Activated CD4-positive, CD25-positive, alpha-beta regulatory T cell treated with anti-CD3 and anti-CD28 coated beads, Interleukin-2, amount 50 U/mL, for 16 hours (primary cell): ENCODE results near the gene MCC.

ENCODE experiments used
- DNase-seq: peaks from one replicate; pipeline ENCODE4 v3.0.0-alpha.2; 2020; ENCODE audit warnings: low read depth, low spot score

The MCC gene

GRCh38 chr5:113271745-113272454, 216.4 kb downstream of the MCC start:
- no peak for DNase-seq

DNA sequence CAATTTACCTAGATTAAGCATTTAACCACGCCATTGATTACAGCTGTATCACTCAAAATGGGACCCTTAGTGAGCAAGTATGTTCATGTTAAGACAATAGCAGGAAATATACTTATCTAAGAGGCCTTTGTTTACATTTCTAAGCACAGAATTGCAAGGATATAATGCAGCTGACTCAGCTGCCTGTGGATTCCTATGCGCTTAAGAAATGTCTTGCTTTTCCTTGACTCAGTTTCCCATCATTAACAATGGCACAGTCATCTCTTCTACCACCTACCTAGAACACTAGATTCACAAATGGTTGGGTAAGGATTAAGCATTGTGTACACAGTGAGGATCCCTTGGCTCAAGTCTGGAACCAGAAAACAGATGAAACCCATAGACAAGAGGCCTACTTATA, 217.2 kb downstream of the MCC start:
- no peak for DNase-seq

DNA sequence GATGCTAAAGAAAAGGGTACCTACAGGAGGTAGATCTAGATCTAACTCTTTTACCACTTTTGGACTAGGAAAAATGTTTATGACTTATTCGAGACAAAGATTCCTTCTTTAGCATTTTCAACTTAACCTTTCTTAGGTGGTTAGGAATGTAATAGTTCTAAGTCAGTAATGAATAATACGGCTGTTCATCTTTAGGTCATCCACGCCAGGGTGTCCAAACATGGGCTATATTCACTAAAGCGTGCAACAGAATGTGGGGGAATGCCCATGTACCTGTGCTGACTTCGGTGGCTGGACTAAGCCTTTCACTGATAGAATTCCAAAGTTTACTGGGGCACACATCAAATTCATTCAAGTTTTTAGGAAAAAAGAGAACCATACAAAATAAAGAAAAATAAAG, 218.2 kb downstream of the MCC start:
- DNase-seq = no peak

DNA sequence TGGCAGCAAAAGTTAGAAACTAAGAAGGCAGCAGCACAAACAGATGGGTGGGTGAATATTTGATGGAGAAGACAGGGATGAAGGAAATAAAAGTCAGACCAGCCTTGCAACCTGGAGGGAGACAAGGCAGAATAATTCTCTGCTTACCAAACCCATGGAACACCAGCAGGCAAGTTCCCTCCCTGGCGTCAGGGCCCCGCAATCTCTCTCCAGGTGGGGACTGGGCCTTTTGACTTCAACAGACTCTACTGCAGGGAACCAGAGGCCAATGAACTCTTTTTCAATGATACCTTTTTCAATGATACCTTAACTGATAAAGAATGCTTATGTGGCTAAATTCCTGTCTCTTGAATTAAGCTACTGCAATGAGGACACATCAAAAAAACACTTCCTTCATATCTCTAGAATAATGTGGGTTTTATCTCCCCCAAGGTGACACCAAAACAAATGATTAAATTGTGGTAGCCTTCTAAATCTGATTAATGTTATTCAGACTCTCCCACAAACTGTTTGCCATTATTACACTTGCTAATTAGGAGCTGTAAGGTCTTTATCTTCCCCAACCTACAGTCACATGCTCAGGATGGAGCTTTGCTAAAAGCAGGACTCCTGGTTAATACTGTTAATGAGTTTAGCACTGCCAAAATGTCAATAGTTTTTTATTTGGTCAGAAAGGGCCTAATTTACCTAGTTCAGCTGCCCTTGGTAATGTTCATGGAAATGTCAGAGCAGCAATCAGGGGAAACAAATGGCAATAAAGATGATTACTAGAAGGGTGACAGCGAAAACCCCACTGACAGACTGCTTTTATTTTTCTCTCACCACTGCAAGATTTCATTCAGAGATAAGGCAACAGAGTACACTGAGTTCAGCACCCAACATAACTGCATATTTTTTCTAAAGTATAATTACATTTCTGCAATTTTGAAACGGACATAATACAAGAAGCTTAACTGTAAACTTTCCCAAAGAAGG, 218.9 kb downstream of the MCC start:
- DNase-seq = no peak

DNA sequence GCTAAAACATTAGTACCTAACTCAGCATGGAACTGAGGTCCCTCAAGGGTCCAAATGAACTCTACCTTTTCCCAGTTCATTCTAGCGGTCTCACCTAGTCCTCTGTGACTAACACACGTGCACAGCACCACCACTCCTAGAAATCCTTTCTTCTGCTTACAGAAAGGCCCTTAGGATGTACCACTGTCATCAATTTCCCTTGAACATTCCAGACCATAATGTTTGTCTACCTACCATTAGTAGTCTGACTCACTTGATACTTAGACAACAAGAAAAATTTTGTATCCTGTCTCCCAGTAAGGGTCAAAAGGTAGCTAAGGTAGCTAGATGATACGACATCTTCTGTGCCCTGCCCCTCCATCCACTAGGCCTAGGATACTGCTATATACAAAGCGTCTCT, 220.0 kb downstream of the MCC start:
- no peak for DNase-seq

GRCh38 chr5:113267361-113267900, 220.8 kb downstream of the MCC start:
- DNase-seq = no peak

- no peak for DNase-seq
Observed at GRCh38 chr5:113266913-113267227, 221.4 kb downstream of the MCC start.

DNA sequence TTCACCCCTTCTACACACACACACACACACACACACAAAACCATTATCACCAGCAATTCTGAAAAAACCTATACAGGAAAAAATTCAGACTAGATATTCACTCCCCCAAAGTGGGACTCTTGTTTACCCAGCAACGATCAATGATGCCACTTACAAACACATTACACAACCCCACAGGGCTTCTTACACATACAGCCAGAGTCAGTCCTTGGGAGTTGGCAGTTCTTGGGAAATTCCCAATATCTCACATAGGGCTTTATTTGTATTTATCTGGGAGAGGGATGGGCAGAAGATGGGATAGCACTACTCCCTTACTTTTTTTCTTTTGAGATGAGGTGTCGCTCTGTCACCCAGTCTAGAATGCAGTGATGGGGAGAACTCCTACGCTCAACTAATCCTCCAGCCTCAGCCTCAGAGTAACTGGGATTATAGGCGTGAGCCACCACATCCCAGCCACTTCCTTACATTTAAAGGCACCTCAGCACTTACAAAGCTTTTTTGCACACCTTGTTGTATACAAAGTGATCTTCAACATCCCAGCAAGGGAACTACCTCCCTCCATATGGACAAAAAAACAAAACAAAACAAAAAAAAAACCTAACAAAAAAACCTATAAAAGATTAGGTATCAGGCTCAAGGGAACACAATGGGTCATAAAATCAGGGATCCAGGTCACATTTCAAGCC, 221.9 kb downstream of the MCC start:
- no peak for DNase-seq

DNA sequence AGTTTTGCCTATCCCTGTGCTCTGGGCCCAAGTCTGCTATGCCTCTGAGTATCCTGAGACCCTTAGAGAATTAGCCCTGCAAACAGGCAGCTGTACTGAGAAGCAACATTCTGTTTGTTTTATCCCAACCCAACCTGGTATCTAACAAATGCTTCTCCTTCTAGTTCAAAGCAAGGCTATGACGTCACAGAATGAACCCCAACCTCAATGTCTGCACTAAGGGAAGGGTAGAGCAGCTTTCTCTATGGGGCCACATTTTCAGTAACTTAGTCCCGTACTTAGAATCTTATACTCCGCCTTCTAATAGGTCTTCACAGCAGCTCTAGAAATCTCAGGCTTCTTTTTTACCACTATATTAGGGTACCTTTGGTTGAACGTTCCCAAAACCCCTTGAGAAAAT, 223.1 kb downstream of the MCC start:
- no peak for DNase-seq

DNA sequence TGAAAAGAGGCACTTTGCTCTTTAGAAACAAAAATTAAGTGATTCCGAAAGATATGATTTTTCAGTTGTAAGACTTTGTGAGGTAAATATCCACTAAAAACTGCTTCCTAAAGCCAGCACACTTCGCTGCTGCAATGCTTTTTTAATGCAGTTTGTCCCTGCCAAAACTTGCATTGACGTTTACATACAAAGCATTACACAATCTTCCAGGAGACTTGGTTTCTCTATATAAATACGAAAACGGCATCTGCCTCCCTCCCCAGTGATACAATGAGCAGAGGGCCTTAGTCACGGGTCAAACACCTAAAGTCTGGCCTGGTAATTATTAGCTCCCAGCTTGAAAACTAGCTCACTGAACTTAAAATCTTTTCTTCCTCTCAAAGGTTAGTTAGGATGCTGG, 224.2 kb downstream of the MCC start:
- no peak for DNase-seq

DNA sequence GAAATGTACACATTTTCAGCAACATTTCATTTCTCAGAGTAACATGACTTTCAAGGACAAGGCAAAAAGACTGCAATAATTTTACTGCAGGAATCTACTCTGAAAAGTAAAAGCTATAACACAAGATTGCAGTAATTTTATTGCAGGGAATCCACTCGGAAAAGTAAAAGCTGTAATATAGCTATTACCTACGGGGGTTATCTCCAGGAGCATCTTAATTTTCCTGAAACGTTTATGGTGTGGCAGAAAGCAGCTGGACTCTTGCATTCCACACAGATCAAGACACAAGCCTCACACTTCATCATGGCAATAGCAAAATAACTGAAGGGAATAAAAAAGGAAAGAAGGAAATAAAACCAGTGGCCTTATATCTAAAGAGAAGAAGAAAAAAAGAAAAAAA, 224.7 kb downstream of the MCC start:
- no peak for DNase-seq

- DNase-seq = no peak
Observed at GRCh38 chr5:113262674-113263073, 225.6 kb downstream of the MCC start.

DNA sequence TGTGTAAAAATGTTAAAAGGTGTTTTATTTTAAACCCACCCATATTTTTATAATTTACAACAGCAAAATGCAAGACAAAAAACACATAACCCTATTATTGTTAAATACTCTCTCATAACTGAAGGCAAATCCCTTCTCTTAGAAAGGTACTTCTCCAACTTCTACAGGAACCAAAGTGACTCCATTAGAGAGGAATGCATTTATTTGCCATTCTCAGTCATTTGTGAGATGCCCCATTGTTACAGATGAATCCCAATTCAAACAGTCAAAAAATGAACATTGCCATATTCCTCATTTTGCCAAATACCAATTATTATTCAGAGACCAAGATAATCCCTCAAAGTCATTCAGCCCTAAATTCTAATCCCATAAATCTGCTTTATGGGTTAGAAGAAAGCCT, 229.2 kb downstream of the MCC start:
- DNase-seq = no peak

DNA sequence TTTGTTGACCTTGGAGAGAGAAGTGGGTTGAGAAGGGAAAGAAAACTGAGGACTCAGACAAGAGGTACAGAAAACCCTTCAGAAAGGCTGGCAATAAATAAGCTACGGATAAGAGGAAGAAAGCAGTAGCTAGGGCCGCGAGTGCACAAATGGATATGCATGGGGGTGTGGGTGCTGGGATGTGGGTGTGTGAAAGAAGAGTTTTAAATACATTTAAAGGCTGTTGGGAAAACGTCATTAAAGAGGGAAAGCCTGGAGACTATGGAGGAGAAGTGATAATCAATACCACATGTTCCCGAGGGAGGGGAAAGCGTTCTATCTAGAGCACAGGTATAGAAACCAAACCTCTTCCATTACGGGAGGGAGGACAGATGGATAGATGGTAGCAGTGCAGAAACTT, 230.7 kb downstream of the MCC start:
- DNase-seq = no peak

- DNase-seq = no peak
Observed at GRCh38 chr5:113256671-113257452, 231.4 kb downstream of the MCC start.

DNA sequence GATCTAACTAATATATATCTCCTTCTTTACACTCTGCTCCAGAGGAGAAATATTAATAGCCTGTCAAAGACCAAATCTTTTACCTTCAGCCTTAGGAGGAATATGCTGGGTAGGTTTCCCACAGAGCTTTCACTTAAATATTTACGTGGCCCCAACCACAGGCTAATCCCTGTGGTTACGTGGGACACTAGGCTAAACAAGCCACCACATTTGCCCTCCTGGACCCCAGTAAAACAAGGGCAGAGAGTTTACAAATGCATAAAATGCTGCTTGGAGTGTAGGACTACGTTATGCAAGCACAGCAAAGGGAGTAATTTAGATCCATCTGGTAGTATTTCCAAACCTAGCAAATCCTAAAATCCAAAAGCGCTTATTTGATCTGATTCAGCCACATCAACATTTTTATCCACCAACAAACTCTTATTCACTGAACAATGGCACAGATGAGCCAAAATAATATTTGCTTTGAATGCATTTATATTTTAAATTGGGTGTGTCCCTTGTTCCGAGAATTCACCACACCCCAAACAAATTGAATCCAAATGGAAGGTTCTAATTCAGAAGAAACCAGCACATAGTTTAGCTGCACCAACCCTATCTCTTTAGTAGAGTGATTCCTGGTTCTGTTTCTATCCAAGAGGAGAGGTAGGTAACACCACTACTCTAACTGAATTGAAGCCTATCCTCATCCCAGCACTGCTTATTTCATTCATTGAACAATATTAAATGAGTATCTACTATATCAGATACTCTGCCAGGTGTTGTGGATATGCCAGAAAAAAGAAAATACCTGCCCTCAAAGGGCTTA, 232.5 kb downstream of the MCC start:
- DNase-seq = no peak

DNA sequence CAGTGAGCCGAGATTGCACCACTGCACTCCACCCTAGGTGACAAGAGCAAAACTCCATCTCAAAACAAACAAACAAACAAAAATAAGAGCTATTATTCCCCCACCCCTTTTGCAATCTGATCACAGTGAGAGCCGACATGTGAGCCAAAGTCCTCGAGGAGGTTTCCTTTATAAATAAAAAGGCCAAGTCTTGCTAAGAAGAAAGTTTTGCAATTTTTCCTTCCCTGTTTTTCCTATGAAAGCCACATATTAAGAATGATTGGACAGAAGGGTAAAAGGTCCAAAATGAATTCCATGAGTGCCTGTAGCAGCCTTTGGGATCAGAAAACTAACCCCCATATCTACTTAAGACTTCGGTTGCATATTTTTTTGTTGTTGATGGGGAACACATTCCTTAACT, 233.1 kb downstream of the MCC start:
- DNase-seq = no peak

- no peak for DNase-seq
Observed at GRCh38 chr5:113253037-113253436, 235.2 kb downstream of the MCC start.

DNA sequence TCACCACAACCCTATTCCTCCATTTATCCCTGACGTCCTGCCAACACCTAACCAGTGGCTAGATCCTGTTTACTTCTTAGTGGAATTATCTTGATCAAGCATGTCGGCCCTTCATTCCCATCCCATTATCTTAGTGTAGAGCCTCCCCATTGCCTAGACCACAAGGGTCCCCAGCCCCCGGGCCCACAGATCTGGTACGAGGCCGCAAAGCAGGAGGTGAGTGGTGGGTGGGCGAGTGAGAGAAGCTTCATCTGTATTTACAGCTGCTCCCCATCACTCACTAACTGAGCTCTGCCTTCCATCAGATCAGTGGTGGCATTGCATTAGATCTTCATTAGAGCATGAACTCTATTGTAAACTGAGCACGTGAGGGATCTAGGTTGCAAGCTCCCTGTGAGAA, 236.2 kb downstream of the MCC start:
- no peak for DNase-seq

DNA sequence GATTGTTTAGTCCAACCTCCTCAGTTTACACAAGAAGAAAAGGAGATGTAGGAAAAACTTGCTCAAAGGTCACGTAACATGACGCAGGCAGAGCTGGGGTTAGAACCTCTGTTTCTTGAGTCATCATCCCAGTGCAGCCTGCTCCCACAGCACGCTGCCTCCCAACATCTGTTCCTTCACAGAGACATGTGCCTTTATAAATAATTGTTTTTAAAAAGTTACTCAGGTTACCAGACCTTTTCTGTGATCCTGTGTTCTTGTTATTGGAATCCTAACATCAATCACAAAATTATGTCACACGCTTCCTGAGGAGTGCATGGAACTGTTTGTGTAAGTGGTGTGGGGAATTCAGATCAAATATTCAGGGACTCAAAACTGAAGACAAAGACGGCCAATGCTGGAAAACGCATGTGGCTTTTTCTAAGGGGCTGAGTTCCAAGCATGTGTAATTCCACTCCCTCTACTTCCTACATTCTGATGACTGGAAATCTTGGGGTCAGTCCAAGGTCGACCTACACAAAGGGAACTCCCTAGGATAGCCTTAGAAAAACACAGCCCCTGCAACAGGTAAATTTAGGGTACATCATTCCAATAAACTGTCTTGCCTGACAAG, 237.8 kb downstream of the MCC start:
- no peak for DNase-seq
